Brain microvascular endothelial cell (primary cell): Measurements from ENCODE around the gene FOS.

Source experiments
- DNase-seq: peaks from one replicate; pipeline ENCODE4 v3.0.0-alpha.2; 2020
- H3K27ac ChIP-seq: fragments of 250-450 bp; sonication (Bioruptor Pico); 2 replicates; pipeline ENCODE4 v1.5.1; 2020; ENCODE audit warnings: mild to moderate bottlenecking, moderate library complexity
- H3K27me3 ChIP-seq: fragments of 250-450 bp; sonication (Bioruptor Pico); replicated peaks from 2 replicates; pipeline ENCODE4 v1.5.1; 2020; ENCODE audit warnings: mild to moderate bottlenecking
- H3K36me3 ChIP-seq: fragments of 250-450 bp; sonication (Bioruptor Pico); replicated peaks from 2 replicates; pipeline ENCODE4 v1.5.1; 2020; ENCODE audit warnings: mild to moderate bottlenecking
- H3K4me3 ChIP-seq: 2 replicates; pipeline ENCODE4 v1.5.1; 2011; ENCODE audit warnings: low read depth, mild to moderate bottlenecking, control low read depth, low read length, moderate library complexity
- in situ Hi-C: cut with HindIII; loops from 2 replicates; pipeline ENCODE4 v1.10.0; 2017; ENCODE audit warnings: low sequenced_read_pairs, low pct_ligation_motif_present
- TF ChIP-seq, protein P1 (sequence below): IDR thresholded peaks from 2 replicates; pipeline ENCODE4 v1.5.1; 2011; ENCODE audit warnings: low read depth, mild to moderate bottlenecking, moderate library complexity, low read length, control low read depth, inconsistent platforms; ENCODE audit errors: missing control alignments

The FOS gene

DNA sequence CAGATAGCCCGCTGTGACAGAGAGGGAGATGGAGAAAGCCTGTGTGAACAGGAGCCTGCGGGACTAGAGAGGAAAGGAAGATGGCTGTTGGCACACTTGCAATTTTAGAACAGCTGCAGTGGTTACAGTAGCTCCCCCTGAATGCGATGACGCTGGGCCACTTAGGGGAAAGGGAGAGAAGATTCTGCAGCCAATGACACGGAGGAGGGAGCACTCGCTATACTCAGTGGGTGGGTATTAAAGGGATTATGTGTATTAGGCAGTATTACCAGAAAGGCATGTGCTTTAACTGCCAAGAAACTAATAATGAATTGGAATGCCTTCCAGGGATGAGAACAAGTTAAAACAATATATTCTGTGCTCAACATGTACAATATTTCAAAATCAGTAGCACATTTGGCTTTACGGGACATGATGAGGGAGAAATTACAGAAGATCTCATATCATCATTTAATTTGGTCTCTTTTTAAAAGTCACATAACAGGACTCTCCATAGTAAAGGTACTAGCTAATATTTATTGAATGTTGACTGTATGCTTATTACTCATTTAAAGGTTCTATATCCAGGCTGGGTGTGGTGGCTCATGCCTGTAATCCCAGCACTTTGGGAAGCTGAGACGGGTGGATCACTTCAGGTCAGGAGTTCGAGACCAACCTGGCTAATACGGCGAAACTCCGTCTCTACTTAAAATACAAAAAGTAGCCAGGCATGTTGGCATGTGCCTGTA is 35.9 kb upstream of the FOS start:
- in situ Hi-C loops = no loop called here
- no peaks in the 10 kb centered on the region for H3K27me3 ChIP-seq
- TF ChIP-seq, protein P1, sequence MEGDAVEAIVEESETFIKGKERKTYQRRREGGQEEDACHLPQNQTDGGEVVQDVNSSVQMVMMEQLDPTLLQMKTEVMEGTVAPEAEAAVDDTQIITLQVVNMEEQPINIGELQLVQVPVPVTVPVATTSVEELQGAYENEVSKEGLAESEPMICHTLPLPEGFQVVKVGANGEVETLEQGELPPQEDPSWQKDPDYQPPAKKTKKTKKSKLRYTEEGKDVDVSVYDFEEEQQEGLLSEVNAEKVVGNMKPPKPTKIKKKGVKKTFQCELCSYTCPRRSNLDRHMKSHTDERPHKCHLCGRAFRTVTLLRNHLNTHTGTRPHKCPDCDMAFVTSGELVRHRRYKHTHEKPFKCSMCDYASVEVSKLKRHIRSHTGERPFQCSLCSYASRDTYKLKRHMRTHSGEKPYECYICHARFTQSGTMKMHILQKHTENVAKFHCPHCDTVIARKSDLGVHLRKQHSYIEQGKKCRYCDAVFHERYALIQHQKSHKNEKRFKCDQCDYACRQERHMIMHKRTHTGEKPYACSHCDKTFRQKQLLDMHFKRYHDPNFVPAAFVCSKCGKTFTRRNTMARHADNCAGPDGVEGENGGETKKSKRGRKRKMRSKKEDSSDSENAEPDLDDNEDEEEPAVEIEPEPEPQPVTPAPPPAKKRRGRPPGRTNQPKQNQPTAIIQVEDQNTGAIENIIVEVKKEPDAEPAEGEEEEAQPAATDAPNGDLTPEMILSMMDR = no peak
- no peaks in the 10 kb centered on the region for H3K36me3 ChIP-seq
- H3K27ac ChIP-seq = no peak overlapping the region
- no peak overlapping the region for H3K4me3 ChIP-seq
- DNase-seq = no peak

DNA sequence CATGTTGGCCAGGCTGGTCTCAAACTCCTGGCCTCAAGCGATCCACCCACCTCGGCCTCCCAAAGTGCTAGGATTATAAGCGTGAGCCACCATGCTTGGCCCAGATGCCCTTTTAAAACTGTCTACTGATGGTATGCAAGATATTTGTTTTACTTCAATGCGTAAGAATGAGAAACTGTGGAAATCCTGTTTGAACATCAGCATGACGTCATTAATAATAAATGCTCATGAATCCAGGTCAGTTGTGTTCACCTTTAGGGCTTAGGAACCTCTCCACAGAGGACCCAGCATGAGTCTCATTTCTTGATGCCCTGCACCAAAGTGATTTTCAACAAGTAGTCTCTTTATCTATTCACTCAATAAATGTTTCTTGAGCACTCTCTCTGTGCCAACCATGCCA is 34.5 kb upstream of the FOS start:
- TF ChIP-seq, protein P1 = no peak
- in situ Hi-C loops = no loop called here
- no peak for DNase-seq
- H3K27me3 ChIP-seq = no peaks in the 10 kb centered on the region
- H3K27ac ChIP-seq = no peak overlapping the region
- H3K4me3 ChIP-seq = no peak overlapping the region
- no peaks in the 10 kb centered on the region for H3K36me3 ChIP-seq

DNA sequence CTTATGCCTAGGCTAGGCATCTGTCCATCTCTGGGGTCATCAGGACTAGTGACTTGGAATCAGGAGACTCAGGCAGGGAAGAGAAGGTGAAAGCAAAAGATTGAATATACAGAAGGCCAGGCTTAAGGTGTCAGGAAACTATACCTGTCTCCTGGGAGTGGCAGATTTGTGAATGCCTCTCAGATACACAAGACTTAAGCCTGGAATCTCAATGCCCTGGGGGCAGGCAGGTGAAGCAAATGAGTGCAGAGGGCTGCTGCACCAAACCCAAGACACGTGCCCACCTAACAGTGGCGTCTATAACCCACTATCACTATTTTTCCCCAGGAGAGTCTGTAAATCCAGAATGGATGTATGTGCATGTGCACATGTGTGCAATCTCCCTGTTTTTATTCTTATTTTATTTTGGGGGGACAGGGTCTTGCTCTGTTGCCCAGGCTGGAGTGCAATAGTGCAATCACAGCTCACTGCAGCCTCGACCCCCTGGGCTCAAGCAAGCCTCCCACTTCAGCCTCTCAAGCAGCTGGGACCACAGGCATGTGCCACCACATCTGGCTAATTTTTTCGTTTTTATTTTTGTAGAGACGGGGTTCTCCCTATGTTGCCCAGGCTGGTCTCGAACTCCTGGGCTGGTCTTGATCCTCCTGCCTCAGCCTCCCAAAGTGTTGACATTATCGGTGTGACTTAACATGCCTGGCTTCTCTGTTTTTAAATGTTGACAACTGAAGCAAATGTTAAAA is 31.9 kb upstream of the FOS start:
- in situ Hi-C loops = no loop called here
- H3K27ac ChIP-seq = no peak overlapping the region
- no peak for DNase-seq
- H3K4me3 ChIP-seq = no peak overlapping the region
- TF ChIP-seq, protein P1 = no peak
- no peaks in the 10 kb centered on the region for H3K27me3 ChIP-seq
- H3K36me3 ChIP-seq = no peaks in the 10 kb centered on the region

DNA sequence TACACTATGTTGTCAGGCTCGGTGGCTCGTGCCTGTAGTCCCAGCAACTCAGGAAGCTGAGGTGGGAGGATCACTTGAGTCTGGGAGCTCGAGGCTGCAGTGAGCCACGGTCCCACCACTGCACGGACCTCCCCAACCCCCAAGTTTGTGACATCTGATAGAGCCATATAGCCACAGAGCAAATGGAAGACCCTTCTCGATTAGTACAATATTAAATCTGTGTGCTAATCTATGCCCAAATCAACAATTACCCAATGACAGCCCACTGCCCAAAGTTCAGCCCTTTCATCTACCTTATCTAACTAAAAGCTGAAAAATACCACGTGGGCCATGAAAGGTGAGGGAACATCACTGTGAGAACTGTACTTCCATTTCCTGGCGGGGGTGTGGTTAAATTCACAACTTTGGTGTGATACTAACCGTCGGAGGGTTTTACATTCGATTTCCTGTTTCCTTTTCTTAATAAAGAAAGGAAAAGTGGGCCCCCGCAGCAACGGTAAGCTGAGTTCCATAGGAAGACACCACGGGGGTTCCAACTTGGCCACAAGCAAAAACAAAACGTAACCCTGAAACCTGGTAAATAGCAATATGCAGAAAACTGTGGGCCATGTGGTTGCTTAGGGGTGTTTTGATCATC is 31.2 kb upstream of the FOS start:
- Histone ChIP-seq H3K4me3 (no peak overlapping the region), H3K27me3 (no peaks in the 10 kb centered on the region), H3K36me3 (no peaks in the 10 kb centered on the region), H3K27ac (no peak overlapping the region)
- in situ Hi-C loops = no loop called here
- no peak for DNase-seq
- TF ChIP-seq, protein P1 = no peak

DNA sequence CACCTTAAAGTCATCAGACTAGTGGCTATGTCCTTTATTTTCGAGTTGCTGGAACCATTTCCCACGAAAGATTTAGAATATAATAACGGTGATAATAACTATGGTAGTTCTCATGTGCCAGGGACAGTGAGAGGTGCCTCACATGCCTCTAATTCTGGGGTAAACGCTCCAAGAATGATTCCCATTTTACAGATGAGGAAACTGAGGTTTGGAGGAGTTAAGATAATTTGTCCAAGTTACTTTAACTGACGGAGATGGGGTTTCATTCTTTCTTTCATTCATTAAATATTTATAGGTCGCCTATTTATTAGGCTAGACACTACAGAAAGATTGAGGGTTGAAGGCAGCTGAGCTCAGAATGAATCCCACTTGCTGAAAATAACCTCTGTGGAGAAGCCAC is 30.7 kb upstream of the FOS start:
- no peak overlapping the region for H3K4me3 ChIP-seq
- TF ChIP-seq, protein P1 = no peak
- in situ Hi-C loops = no loop called here
- no peak for DNase-seq
- no peak overlapping the region for H3K27ac ChIP-seq
- H3K27me3 ChIP-seq = no peaks in the 10 kb centered on the region
- no peaks in the 10 kb centered on the region for H3K36me3 ChIP-seq
